K562 (cell line): ENCODE data around the gene ZNF280D.

Experiments
- CHD2 ChIP-seq: IDR thresholded peaks from 2 replicates; pipeline ENCODE4 v1.6.1; 2011; ENCODE audit warnings: low read depth, low read length
- EGR1 ChIP-seq: fragments of 450-650 bp; conservative IDR thresholded peaks from 2 replicates; pipeline ENCODE4 v1.6.1; 2017; ENCODE audit warnings: mild to moderate bottlenecking
- FOXM1 ChIP-seq, 2 experiments: fragments of 450-650 bp in 1 of 2; sonication (generic) in 1 of 2; formaldehyde crosslinking in 1 of 2; IDR thresholded peaks; 2 replicates each; pipeline versions ENCODE4 v1.6.1 to v1.9.0; 2017 to 2022; ENCODE audit warnings: low read depth in 2 of 2, mild to moderate bottlenecking in 2 of 2, missing genetic modification reagents in 1 of 2, moderate library complexity in 1 of 2
- NR1H2 ChIP-seq: sonication (generic); formaldehyde crosslinking; IDR thresholded peaks from 2 replicates; pipeline ENCODE4 v1.4.0; 2020; ENCODE audit warnings: mild to moderate bottlenecking, missing genetic modification reagents
- ZNF165 ChIP-seq: fragments of 250-450 bp; sonication (Bioruptor Pico); IDR thresholded peaks from 2 replicates; pipeline ENCODE4 v1.4.0; 2020; ENCODE audit warnings: borderline replicate concordance
- TF ChIP-seq, protein P1 (sequence below): fragments of 250-450 bp; sonication (Bioruptor Pico); IDR thresholded peaks from 2 replicates; pipeline ENCODE4 v1.8.0; 2021; ENCODE audit warnings: moderate library complexity, mild to moderate bottlenecking, inconsistent platforms
- TF ChIP-seq, protein P2 (sequence below), 3 experiments: IDR thresholded peaks in 2 of 3; conservative IDR thresholded peaks in 1 of 3; 2 replicates each; pipeline ENCODE4 v1.5.1; 2011 to 2012; ENCODE audit warnings: low read length in 3 of 3, mild to moderate bottlenecking in 3 of 3, control low read depth in 2 of 3, improper control_type of control experiment in 1 of 3, inconsistent platforms in 1 of 3, low read depth in 1 of 3, mixed read lengths in 1 of 3, moderate library complexity in 1 of 3; ENCODE audit not compliant: insufficient read depth in 2 of 3

DNA sequence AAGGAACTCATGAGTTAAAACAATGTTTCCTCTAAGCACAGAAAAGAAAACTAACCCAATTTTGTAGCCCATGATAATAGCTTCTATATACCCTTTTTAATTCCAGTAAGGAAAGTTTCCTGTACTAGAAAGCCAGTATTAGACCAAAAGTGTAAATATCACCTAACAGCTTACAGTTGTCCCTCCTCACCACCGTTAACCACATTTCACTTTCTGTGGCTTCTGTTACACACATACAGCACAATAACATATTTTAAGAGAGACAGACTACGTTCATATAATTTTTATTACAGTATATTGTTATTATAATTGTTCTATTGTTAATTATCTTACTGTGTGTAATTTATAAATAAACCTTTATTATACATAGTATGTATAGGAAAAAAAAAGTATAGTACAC lies 74.1 kb downstream of the ZNF280D start:
- TF ChIP-seq CHD2 (no peak), FOXM1 (IDR thresholded peaks at IDR 0.05; ENCODE audit: low read depth) (no peak), FOXM1 (CRISPR knock-in tag; IDR thresholded peaks at IDR 0.05; ENCODE audit: low read depth) (no peak), NR1H2 (CRISPR knock-in tag) (no peak), ZNF165 (CRISPR knock-in tag) (no peak), EGR1 (no peak)
- TF ChIP-seq, protein P1, sequence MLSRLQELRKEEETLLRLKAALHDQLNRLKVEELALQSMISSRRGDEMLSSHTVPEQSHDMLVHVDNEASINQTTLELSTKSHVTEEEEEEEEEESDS (CRISPR knock-in tag), result no peak
- TF ChIP-seq, protein P2, sequence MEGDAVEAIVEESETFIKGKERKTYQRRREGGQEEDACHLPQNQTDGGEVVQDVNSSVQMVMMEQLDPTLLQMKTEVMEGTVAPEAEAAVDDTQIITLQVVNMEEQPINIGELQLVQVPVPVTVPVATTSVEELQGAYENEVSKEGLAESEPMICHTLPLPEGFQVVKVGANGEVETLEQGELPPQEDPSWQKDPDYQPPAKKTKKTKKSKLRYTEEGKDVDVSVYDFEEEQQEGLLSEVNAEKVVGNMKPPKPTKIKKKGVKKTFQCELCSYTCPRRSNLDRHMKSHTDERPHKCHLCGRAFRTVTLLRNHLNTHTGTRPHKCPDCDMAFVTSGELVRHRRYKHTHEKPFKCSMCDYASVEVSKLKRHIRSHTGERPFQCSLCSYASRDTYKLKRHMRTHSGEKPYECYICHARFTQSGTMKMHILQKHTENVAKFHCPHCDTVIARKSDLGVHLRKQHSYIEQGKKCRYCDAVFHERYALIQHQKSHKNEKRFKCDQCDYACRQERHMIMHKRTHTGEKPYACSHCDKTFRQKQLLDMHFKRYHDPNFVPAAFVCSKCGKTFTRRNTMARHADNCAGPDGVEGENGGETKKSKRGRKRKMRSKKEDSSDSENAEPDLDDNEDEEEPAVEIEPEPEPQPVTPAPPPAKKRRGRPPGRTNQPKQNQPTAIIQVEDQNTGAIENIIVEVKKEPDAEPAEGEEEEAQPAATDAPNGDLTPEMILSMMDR (IDR thresholded peaks at IDR 0.05 in 2 of 3, conservative IDR thresholded peaks at IDR 0.05 in 1 of 3; ENCODE audit: insufficient read depth in 2 of 3, low read depth in 1 of 3, low read length in 3 of 3), result no peak
